Upper lobe of right lung (tissue), 1 donor: Measurements from ENCODE around the gene VANGL2. TPM values are rescaled to one million over a fixed set of nuclear protein-coding genes. Genes with fewer than 3 reads are reported as not detected.

Experiments
- ATAC-seq: fragments of 200-7000 bp; cut with Tn5 transposase; one replicate; pipeline ENCODE4 v1.9.1; 2020; ENCODE audit warnings: mild to moderate bottlenecking, moderate library complexity
- DNase-seq: peaks from one replicate; pipeline ENCODE4 v3.0.0-alpha.2; 2020
- H3K27ac ChIP-seq: fragments of 200-600 bp; one replicate; pipeline ENCODE4 v1.8.0; 2022
- H3K27me3 ChIP-seq: fragments of 200-600 bp; one replicate; pipeline ENCODE4 v1.8.0; 2022; ENCODE audit warnings: mild to moderate bottlenecking
- H3K36me3 ChIP-seq: fragments of 200-600 bp; one replicate; pipeline ENCODE4 v1.8.0; 2022
- H3K4me1 ChIP-seq: fragments of 200-600 bp; one replicate; pipeline ENCODE4 v1.8.0; 2022
- H3K4me3 ChIP-seq: fragments of 200-600 bp; one replicate; pipeline ENCODE4 v1.8.0; 2022; ENCODE audit warnings: mild to moderate bottlenecking
- H3K9me3 ChIP-seq: fragments of 200-600 bp; one replicate; pipeline ENCODE4 v1.8.0; 2022
- intact Hi-C: fragments of 100-400 bp; cut with DNase I; formaldehyde crosslinking; loops from one replicate; pipeline ENCODE4 v1.11.0; 2022
- total RNA-seq: library from RNA; stranded (reverse); fragmentation: NEBNext Ultra II Directional; extraction: Animal tissue kit (Norgen Biotek cat#: 25700); gene quantifications from one replicate; pipeline ENCODE4 v1.2.1, GENCODE V29; 2021
- TF ChIP-seq, protein P1 (sequence below): fragments of 200-600 bp; IDR thresholded peaks from one replicate; pipeline ENCODE4 v1.8.0; 2022; ENCODE audit warnings: antibody characterized with exemption
- donor health status: DM: no; HTN: yes; CAD: no; lungs with severe emphysema.

The VANGL2 gene
- total RNA-seq, 1 donor from 2014 or later: 6.3 TPM

DNA sequence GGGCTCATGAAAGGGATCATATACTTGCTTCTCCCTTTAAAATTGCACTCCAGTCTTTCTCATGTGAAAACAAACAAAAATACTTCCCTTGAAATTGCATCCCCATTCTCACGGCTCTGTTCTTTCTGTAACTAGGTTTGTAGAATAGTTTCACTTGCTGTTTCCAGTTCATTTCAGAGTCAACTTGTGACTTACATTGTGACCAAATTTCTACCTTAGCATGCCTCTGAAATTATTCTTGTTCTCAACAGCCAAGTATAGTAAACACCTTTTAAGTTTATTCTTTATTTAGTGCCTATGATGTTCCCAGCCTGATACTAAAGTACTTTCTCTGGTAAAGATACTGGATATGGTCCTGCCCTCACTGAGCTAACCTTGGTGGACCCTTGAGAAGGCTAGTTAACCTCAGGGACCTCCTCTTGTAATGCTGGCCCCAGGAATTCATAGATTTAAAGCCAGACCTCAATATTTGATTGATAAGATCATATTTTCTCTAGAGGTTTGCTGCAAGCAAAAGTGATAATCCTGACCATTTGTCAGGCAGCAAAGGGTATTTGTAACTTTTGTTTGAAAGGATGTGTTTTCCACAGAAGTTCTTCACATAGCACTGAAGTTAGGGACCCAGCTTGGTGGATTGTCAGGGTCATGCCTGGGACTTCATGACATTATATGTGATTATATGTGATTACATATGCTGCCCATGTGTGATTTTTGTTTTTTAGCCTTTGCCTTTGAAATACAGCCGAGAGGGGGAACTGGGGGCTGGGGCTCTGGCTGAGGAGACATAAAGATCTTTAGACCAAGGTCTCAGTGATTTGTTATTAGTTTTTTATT is 29.6 kb downstream of the VANGL2 start:
- ATAC-seq (no peak), DNase-seq (no peak)
- Histone ChIP-seq H3K9me3 (no peaks in the 10 kb centered on the region), H3K4me1 (peaks cover 18% of the 10 kb centered on the region), H3K36me3 (no peaks in the 10 kb centered on the region), H3K27me3 (no peaks in the 10 kb centered on the region), H3K4me3 (no peak overlapping the region), H3K27ac (no peak overlapping the region)
- intact Hi-C loops: loop anchor here (5.0 kb wide), 1 partner anchor 177 kb away; no protein-coding TSS in a partner anchor
- TF ChIP-seq, protein P1, sequence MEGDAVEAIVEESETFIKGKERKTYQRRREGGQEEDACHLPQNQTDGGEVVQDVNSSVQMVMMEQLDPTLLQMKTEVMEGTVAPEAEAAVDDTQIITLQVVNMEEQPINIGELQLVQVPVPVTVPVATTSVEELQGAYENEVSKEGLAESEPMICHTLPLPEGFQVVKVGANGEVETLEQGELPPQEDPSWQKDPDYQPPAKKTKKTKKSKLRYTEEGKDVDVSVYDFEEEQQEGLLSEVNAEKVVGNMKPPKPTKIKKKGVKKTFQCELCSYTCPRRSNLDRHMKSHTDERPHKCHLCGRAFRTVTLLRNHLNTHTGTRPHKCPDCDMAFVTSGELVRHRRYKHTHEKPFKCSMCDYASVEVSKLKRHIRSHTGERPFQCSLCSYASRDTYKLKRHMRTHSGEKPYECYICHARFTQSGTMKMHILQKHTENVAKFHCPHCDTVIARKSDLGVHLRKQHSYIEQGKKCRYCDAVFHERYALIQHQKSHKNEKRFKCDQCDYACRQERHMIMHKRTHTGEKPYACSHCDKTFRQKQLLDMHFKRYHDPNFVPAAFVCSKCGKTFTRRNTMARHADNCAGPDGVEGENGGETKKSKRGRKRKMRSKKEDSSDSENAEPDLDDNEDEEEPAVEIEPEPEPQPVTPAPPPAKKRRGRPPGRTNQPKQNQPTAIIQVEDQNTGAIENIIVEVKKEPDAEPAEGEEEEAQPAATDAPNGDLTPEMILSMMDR: no peak

- Histone ChIP-seq H3K4me1 (peaks cover 18% of the 10 kb centered on the region), H3K27me3 (no peaks in the 10 kb centered on the region), H3K36me3 (no peaks in the 10 kb centered on the region), H3K9me3 (no peaks in the 10 kb centered on the region), H3K27ac (no peak overlapping the region), H3K4me3 (no peak overlapping the region)
- ATAC-seq: no peak
- TF ChIP-seq, protein P1: no peak
- intact Hi-C loops: no loop called here
- DNase-seq: no peak
Observed at GRCh38 chr1:160431006-160431405, 30.6 kb downstream of the VANGL2 start.

DNA sequence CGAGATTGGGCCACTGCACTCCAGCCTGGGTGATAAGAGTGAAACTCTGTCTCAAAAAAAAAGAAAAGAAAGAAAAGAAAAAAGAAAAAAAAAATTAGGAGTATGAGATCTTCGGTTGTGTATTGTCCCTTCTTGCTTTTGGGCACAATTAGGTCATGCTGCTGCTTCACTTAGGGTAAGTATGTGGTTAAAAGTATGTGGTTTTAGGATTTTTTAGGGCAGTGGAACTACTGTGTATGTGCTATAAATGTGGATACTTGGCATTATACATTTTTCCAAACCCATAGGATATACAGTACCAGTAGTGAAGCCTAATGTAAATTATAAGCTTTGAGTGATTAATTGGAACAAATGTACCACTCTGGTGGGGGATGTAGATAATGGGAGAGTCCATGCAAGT is 31.2 kb downstream of the VANGL2 start:
- H3K4me1 ChIP-seq: peaks cover 18% of the 10 kb centered on the region
- H3K27ac ChIP-seq: no peak overlapping the region
- H3K36me3 ChIP-seq: no peaks in the 10 kb centered on the region
- H3K27me3 ChIP-seq: no peaks in the 10 kb centered on the region
- intact Hi-C loops: no loop called here
- H3K9me3 ChIP-seq: no peaks in the 10 kb centered on the region
- DNase-seq (no peak), ATAC-seq (no peak)
- no peak overlapping the region for H3K4me3 ChIP-seq
- TF ChIP-seq, protein P1: no peak

- Histone ChIP-seq H3K9me3 (no peaks in the 10 kb centered on the region), H3K27ac (no peak overlapping the region), H3K4me1 (peaks cover 18% of the 10 kb centered on the region), H3K36me3 (no peaks in the 10 kb centered on the region), H3K4me3 (no peak overlapping the region), H3K27me3 (no peaks in the 10 kb centered on the region)
- TF ChIP-seq, protein P1: no peak
- DNase-seq: no peak
- peak; percentile 58 for ATAC-seq
- intact Hi-C loops: no loop called here
Observed at GRCh38 chr1:160432371-160432786, 32.0 kb downstream of the VANGL2 start.

DNA sequence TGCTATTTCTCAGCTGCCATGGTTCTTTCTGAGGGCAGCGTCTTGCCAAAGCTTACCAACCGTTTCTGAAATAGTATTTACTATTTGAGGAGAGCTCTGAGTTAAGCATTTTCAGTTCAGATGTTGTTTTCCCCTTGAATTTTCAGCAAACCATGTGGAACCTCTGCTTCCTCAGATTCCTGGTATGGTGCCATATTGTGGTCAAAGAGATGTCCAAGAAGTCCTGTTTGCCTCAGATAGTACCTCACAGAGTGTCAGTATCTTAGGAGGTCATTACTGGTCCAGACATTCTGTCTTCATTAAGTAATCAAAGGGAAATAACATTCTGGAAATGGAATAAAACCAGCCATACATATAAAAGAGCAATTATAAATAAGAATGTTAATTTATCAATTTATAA is 36.6 kb downstream of the VANGL2 start:
- ATAC-seq (no peak), DNase-seq (no peak)
- Histone ChIP-seq H3K9me3 (no peaks in the 10 kb centered on the region), H3K27ac (no peak overlapping the region), H3K27me3 (no peaks in the 10 kb centered on the region), H3K36me3 (no peaks in the 10 kb centered on the region), H3K4me3 (no peak overlapping the region), H3K4me1 (no peaks in the 10 kb centered on the region)
- TF ChIP-seq, protein P1: no peak
- intact Hi-C loops: no loop called here
